T-helper 2 cell treated with Interferon-gamma antibody and Interleukin-4, amounts not matched to agents 100 ng/mL and 5 ng/mL, for 36 hours (primary cell): ENCODE data around the gene FADD. TPM values are rescaled to one million over a fixed set of nuclear protein-coding genes. Genes with fewer than 3 reads are reported as not detected.

Experiments
- intact Hi-C: fragments of 100-400 bp; cut with micrococcal nuclease; formaldehyde crosslinking; loops from one replicate; pipeline ENCODE4 v1.15.1; 2023
- total RNA-seq: library from RNA; stranded (reverse); gene quantifications from 2 replicates; pipeline ENCODE4 v1.2.3, GENCODE V29; 2022

The FADD gene
- total RNA-seq, 1 donor from 2014 or later, result 42.7 TPM

- intact Hi-C loops, result no loop called here
Measured at GRCh38 chr11:70180906-70181305, 22.2 kb upstream of the FADD start.

- intact Hi-C loops, result no loop called here
Measured at GRCh38 chr11:70182266-70182665, 20.8 kb upstream of the FADD start.

- intact Hi-C loops, result no loop called here
Measured at GRCh38 chr11:70183032-70183431, 20.1 kb upstream of the FADD start.

- intact Hi-C loops, result no loop called here
Measured at GRCh38 chr11:70183483-70184176, 19.5 kb upstream of the FADD start.

GRCh38 chr11:70184396-70184795 is 18.7 kb upstream of the FADD start:
- intact Hi-C loops, result no loop called here

GRCh38 chr11:70185348-70186055 is 17.6 kb upstream of the FADD start:
- intact Hi-C loops, result no loop called here

GRCh38 chr11:70186420-70186819 is 16.7 kb upstream of the FADD start:
- intact Hi-C loops, result no loop called here

- intact Hi-C loops, result no loop called here
Measured at GRCh38 chr11:70186936-70187335, 16.2 kb upstream of the FADD start.

GRCh38 chr11:70187771-70188170 is 15.3 kb upstream of the FADD start:
- intact Hi-C loops, result no loop called here

GRCh38 chr11:70189622-70190021 is 13.5 kb upstream of the FADD start:
- intact Hi-C loops, result loop anchor here (5.0 kb wide), 1 partner anchor 502 kb away; no protein-coding TSS in a partner anchor

GRCh38 chr11:70191495-70192140 is 11.5 kb upstream of the FADD start:
- intact Hi-C loops, result loop anchor here (1.0 to 5.0 kb wide), 2 partner anchors 273 to 504 kb away; no protein-coding TSS in a partner anchor

GRCh38 chr11:70192666-70193410 is 10.3 kb upstream of the FADD start:
- intact Hi-C loops, result loop anchor here (5.0 kb wide), 1 partner anchor 506 kb away; no protein-coding TSS in a partner anchor

- intact Hi-C loops, result loop anchor here (5.0 kb wide), 1 partner anchor 506 kb away; no protein-coding TSS in a partner anchor
Measured at GRCh38 chr11:70193411-70194292, 9.4 kb upstream of the FADD start.

- intact Hi-C loops, result loop anchor here (5.0 kb wide), 1 partner anchor 508 kb away; no protein-coding TSS in a partner anchor
Measured at GRCh38 chr11:70194792-70195791, 8.0 kb upstream of the FADD start.

- intact Hi-C loops, result loop anchor here (5.0 to 10.0 kb wide), 2 partner anchors 528 to 1254 kb away; partner anchors contain the start of gene NADSYN1
Measured at GRCh38 chr11:70200212-70200844, 2.8 kb upstream of the FADD start.

- intact Hi-C loops, result loop anchor here (5.0 to 10.0 kb wide), 2 partner anchors 529 to 1254 kb away; partner anchors contain the start of gene NADSYN1
Measured at GRCh38 chr11:70201047-70201446, 2.0 kb upstream of the FADD start.

GRCh38 chr11:70201882-70202861 is 924 bp upstream of the FADD start:
- intact Hi-C loops, result loop anchor here (5.0 to 10.0 kb wide), 2 partner anchors 530 to 1253 kb away; partner anchors contain the start of gene NADSYN1
